Suprapubic skin (tissue), 3 donors: Measurements from ENCODE around the gene RAB43.

Experiments used
- CTCF ChIP-seq, 2 donors: fragments of 200-600 bp in 1 of 2; fragments of 450-650 bp in 1 of 2; sonication (generic) in 1 of 2; IDR thresholded peaks; one replicate each; pipeline ENCODE4 v1.5.1; 2016 to 2019; ENCODE audit warnings: antibody characterized with exemption in 2 of 2, mild to moderate bottlenecking in 1 of 2, moderate library complexity in 1 of 2
- EP300 ChIP-seq: sonication (generic); formaldehyde crosslinking; IDR thresholded peaks from one replicate; pipeline ENCODE4 v1.6.1; 2017; ENCODE audit warnings: antibody characterized with exemption
- POLR2A ChIP-seq, 2 donors: fragments of 450-650 bp; IDR thresholded peaks; one replicate each; pipeline ENCODE4 v1.6.1; 2017; ENCODE audit warnings: antibody characterized with exemption in 2 of 2, mild to moderate bottlenecking in 2 of 2, moderate library complexity in 2 of 2

GRCh38 chr3:129046732-129047552, 74.7 kb downstream of the RAB43 start:
- TF ChIP-seq CTCF (IDR thresholded peaks at IDR 0.05) = no peak
- TF ChIP-seq POLR2A (IDR thresholded peaks at IDR 0.05) = no peak
- TF ChIP-seq EP300 = no peak
